H1 (cell line): ENCODE results near the gene ANKRD61.

Experiments used
- CBX8 ChIP-seq: fragments of 300-800, 300-1000 bp; sonication (generic); IDR thresholded peaks from 2 replicates; pipeline ENCODE4 v1.7.1; 2016; ENCODE audit warnings: low read depth, low read length, borderline replicate concordance
- CHD7 ChIP-seq: fragments of 300-600 bp; sonication (generic); IDR thresholded peaks from 2 replicates; pipeline ENCODE4 v1.7.1; 2012; ENCODE audit warnings: low read length, moderate library complexity, mild to moderate bottlenecking, inconsistent platforms; ENCODE audit not compliant: insufficient replicate concordance
- GABPA ChIP-seq: IDR thresholded peaks from 2 replicates; pipeline ENCODE4 v1.6.1; 2011; ENCODE audit warnings: mild to moderate bottlenecking, low read length, moderate library complexity, borderline replicate concordance; ENCODE audit not compliant: insufficient read depth
- HDAC2 ChIP-seq, 2 experiments: fragments of 300-600 bp in 1 of 2; sonication (generic) in 1 of 2; IDR thresholded peaks; 2 replicates each; pipeline ENCODE4 v1.6.1; 2011 to 2012; ENCODE audit warnings: low read depth in 2 of 2, low read length in 2 of 2, mild to moderate bottlenecking in 2 of 2, moderate library complexity in 2 of 2, borderline replicate concordance in 1 of 2, inconsistent platforms in 1 of 2
- JUND ChIP-seq: IDR thresholded peaks from 2 replicates; pipeline ENCODE4 v1.6.1; 2011; ENCODE audit warnings: mild to moderate bottlenecking, improper control_type of control experiment, low read length
- POLR2A ChIP-seq, 2 experiments: IDR thresholded peaks; 1 replicate in 1 of 2; 2 replicates in 1 of 2; pipeline ENCODE4 v1.6.1; 2011; ENCODE audit warnings: low read depth in 2 of 2, low read length in 2 of 2, mild to moderate bottlenecking in 2 of 2; ENCODE audit errors: control extremely low read depth in 1 of 2
- POLR2AphosphoS5 ChIP-seq: IDR thresholded peaks from 2 replicates; pipeline ENCODE4 v1.6.1; 2011; ENCODE audit warnings: low read depth, low read length
- SAP30 ChIP-seq: fragments of 300-600 bp; sonication (generic); IDR thresholded peaks from 2 replicates; pipeline ENCODE4 v1.7.1; 2012; ENCODE audit warnings: low read length, moderate library complexity, mild to moderate bottlenecking, inconsistent platforms; ENCODE audit not compliant: insufficient read depth, insufficient replicate concordance
- SRF ChIP-seq: IDR thresholded peaks from 2 replicates; pipeline ENCODE4 v1.6.1; 2011; ENCODE audit warnings: mild to moderate bottlenecking, low read depth, low read length, moderate library complexity
- TF ChIP-seq, protein P1 (sequence below), 3 experiments: IDR thresholded peaks; 1 replicate in 2 of 3; 2 replicates in 1 of 3; pipeline versions ENCODE4 v1.5.1 to v1.6.1; 2011; ENCODE audit warnings: low read length in 3 of 3, mild to moderate bottlenecking in 3 of 3, inconsistent platforms in 2 of 3, low read depth in 1 of 3, moderate library complexity in 1 of 3; ENCODE audit not compliant: insufficient read depth in 1 of 3; ENCODE audit errors: control extremely low read depth in 1 of 3

DNA sequence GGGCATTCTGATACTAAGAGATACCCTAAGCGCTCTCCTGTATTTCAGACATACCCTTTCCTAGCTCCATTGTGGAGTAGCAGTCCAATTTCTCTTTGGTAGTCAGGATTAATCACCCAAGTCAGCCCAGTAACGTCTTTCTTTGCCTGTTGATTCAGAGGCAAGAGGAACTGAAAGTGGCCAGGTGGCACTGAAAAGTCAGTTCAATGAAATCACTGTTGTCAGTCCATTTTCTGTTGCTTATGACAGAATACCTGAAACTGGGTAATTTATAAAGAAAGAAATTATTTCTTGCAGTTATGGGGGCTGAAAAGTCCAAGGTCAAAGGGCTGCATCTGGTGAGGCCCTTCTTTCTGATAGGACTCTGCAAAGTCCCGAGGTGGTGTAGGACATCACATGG is 40.2 kb downstream of the ANKRD61 start:
- TF ChIP-seq JUND, result no peak
- TF ChIP-seq HDAC2 (IDR thresholded peaks at IDR 0.05; ENCODE audit: borderline replicate concordance in 1 of 2, low read depth in 2 of 2, low read length in 2 of 2), result no peak
- TF ChIP-seq SAP30, result no peak
- TF ChIP-seq, protein P1, sequence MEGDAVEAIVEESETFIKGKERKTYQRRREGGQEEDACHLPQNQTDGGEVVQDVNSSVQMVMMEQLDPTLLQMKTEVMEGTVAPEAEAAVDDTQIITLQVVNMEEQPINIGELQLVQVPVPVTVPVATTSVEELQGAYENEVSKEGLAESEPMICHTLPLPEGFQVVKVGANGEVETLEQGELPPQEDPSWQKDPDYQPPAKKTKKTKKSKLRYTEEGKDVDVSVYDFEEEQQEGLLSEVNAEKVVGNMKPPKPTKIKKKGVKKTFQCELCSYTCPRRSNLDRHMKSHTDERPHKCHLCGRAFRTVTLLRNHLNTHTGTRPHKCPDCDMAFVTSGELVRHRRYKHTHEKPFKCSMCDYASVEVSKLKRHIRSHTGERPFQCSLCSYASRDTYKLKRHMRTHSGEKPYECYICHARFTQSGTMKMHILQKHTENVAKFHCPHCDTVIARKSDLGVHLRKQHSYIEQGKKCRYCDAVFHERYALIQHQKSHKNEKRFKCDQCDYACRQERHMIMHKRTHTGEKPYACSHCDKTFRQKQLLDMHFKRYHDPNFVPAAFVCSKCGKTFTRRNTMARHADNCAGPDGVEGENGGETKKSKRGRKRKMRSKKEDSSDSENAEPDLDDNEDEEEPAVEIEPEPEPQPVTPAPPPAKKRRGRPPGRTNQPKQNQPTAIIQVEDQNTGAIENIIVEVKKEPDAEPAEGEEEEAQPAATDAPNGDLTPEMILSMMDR (IDR thresholded peaks at IDR 0.05; ENCODE audit: control extremely low read depth in 1 of 3, insufficient read depth in 1 of 3, low read depth in 1 of 3, low read length in 3 of 3), result no peak
- no peak for TF ChIP-seq SRF
- TF ChIP-seq POLR2A (IDR thresholded peaks at IDR 0.05; ENCODE audit: control extremely low read depth in 1 of 2, low read depth in 2 of 2, low read length in 2 of 2), result no peak
- TF ChIP-seq CHD7, result no peak
- TF ChIP-seq GABPA, result no peak
- TF ChIP-seq CBX8, result no peak
- no peak for TF ChIP-seq POLR2AphosphoS5
